ENCODE measurements around the gene CRX. TPM values are rescaled to one million over a fixed set of nuclear protein-coding genes. Genes with fewer than 3 reads are reported as not detected.
"Not testable (repeated sequence)": the region's sequence is repeated elsewhere in the genome, so short reads cannot be mapped to it uniquely, and the experiment has no call there.

Gene CRX
- polyA plus RNA-seq, 1 of the 3 experiments (the other 2 are of a cell fraction), result not detected

GRCh38 chr19:47858231-47858630 lies 36.5 kb downstream of the CRX start:
- H3K36me3 ChIP-seq (replicated peaks in 1 of 2; ENCODE audit: control insufficient read depth in 1 of 2, insufficient read depth in 2 of 2, low read length in 1 of 2); H3K4me3 ChIP-seq (ENCODE audit: low read depth in 2 of 2, low read length in 1 of 2); H3K9ac ChIP-seq; H3K4me2 ChIP-seq; H4K20me1 ChIP-seq (ENCODE audit: insufficient read depth); DNase-seq; H3K27ac ChIP-seq (ENCODE audit: low read depth in 2 of 2, low read length in 1 of 2); H2AFZ ChIP-seq (ENCODE audit: low read depth); H3K4me1 ChIP-seq (ENCODE audit: control insufficient read depth in 1 of 2, insufficient read depth in 2 of 2, low read depth in 1 of 2, low read length in 1 of 2); H3F3A ChIP-seq (replicated peaks; ENCODE audit: insufficient read depth); H3K79me2 ChIP-seq (ENCODE audit: insufficient read depth); POLR2A ChIA-PET; H3K9me3 ChIP-seq; H3K9me2 ChIP-seq: not testable (repeated sequence)
- 46% methylated on average over 9 of the region's 9 CpGs for WGBS (ENCODE audit: low lambda C conversion rate)
- peak; percentile 28; the same call in 1 of the 2 replicates for TF ChIP-seq FOSL2 (IDR thresholded peaks at IDR 0.05; ENCODE audit: borderline replicate concordance, low read depth)
- CTCF ChIA-PET, result interaction anchor here (1.2 kb wide), 1 partner anchor 10 kb away, joined by 5 read pairs; no protein-coding TSS in a partner anchor
- peaks cover 28% of the 10 kb centered on the region; the same call in 1 of the 2 replicates for H3K27me3 ChIP-seq (ENCODE audit: insufficient read depth)

GRCh38 chr19:47858646-47859285 lies 37.0 kb downstream of the CRX start, which contains the start of gene TPRX2:
TSS of gene TPRX2 (plus strand) at chr19:47859235. CDS start at chr19:47859247, 12 bp downstream.
- CTCF ChIA-PET; DNase-seq; H3K4me2 ChIP-seq; H3K4me1 ChIP-seq (ENCODE audit: control insufficient read depth in 1 of 2, insufficient read depth in 2 of 2, low read depth in 1 of 2, low read length in 1 of 2); H3K9me2 ChIP-seq; H3F3A ChIP-seq (replicated peaks; ENCODE audit: insufficient read depth); H3K79me2 ChIP-seq (ENCODE audit: insufficient read depth); H3K4me3 ChIP-seq (ENCODE audit: low read depth in 2 of 2, low read length in 1 of 2); H2AFZ ChIP-seq (ENCODE audit: low read depth); POLR2A ChIA-PET; H3K9ac ChIP-seq; H3K27ac ChIP-seq (ENCODE audit: low read depth in 2 of 2, low read length in 1 of 2); H4K20me1 ChIP-seq (ENCODE audit: insufficient read depth); H3K36me3 ChIP-seq (replicated peaks in 1 of 2; ENCODE audit: control insufficient read depth in 1 of 2, insufficient read depth in 2 of 2, low read length in 1 of 2); H3K9me3 ChIP-seq: not testable (repeated sequence)
- H3K27me3 ChIP-seq (ENCODE audit: insufficient read depth), result peaks cover 28% of the 10 kb centered on the region; the same call in 1 of the 2 replicates
- WGBS (ENCODE audit: low lambda C conversion rate), result 32% methylated on average over 6 of the region's 9 CpGs

GRCh38 chr19:47859838-47860237 lies 38.1 kb downstream of the CRX start:
- WGBS (ENCODE audit: low lambda C conversion rate), result no CpG with 5 or more reads among the region's 17 CpGs
- POLR2A ChIA-PET; H3F3A ChIP-seq (replicated peaks; ENCODE audit: insufficient read depth); H3K4me1 ChIP-seq (ENCODE audit: control insufficient read depth in 1 of 2, insufficient read depth in 2 of 2, low read depth in 1 of 2, low read length in 1 of 2); CTCF ChIA-PET; H3K36me3 ChIP-seq (replicated peaks in 1 of 2; ENCODE audit: control insufficient read depth in 1 of 2, insufficient read depth in 2 of 2, low read length in 1 of 2); H4K20me1 ChIP-seq (ENCODE audit: insufficient read depth); H3K79me2 ChIP-seq (ENCODE audit: insufficient read depth); H3K4me2 ChIP-seq; H3K4me3 ChIP-seq (ENCODE audit: low read depth in 2 of 2, low read length in 1 of 2); H3K9me3 ChIP-seq; H3K27ac ChIP-seq (ENCODE audit: low read depth in 2 of 2, low read length in 1 of 2); H3K9me2 ChIP-seq; DNase-seq; H2AFZ ChIP-seq (ENCODE audit: low read depth); H3K9ac ChIP-seq: not testable (repeated sequence)
- peaks cover 35% of the 10 kb centered on the region; the same call in 1 of the 2 replicates for H3K27me3 ChIP-seq (ENCODE audit: insufficient read depth)

- H3K27me3 ChIP-seq (ENCODE audit: insufficient read depth), result peaks cover 33% of the 10 kb centered on the region; the same call in 1 of the 2 replicates
- no peak overlapping the region for H3K4me2 ChIP-seq
- no peaks in the 10 kb centered on the region for H3K9me3 ChIP-seq
- H3K4me3 ChIP-seq (ENCODE audit: low read depth in 2 of 2, low read length in 1 of 2), result no peak overlapping the region
- H3F3A ChIP-seq (replicated peaks; ENCODE audit: insufficient read depth), result no peaks in the 10 kb centered on the region
- H3K36me3 ChIP-seq (replicated peaks in 1 of 2; ENCODE audit: control insufficient read depth in 1 of 2, insufficient read depth in 2 of 2, low read length in 1 of 2), result no peaks in the 10 kb centered on the region
- 32% methylated on average over 7 of the region's 34 CpGs for WGBS (ENCODE audit: low lambda C conversion rate)
- no peaks in the 10 kb centered on the region for H3K4me1 ChIP-seq (ENCODE audit: control insufficient read depth in 1 of 2, insufficient read depth in 2 of 2, low read depth in 1 of 2, low read length in 1 of 2)
- H3K9me2 ChIP-seq, result no peaks in the 10 kb centered on the region
- H3K9ac ChIP-seq, result no peak overlapping the region
- H2AFZ ChIP-seq (ENCODE audit: low read depth), result no peak overlapping the region
- no peak for TF ChIP-seq GATA2 (CRISPR knock-in tag; IDR thresholded peaks at IDR 0.05)
- TF ChIP-seq EZH2phosphoT487 (IDR thresholded peaks at IDR 0.05; ENCODE audit: borderline replicate concordance, low read depth), result no peak
- TF ChIP-seq RCOR1 (IDR thresholded peaks at IDR 0.05; ENCODE audit: low read length), result no peak
- no peaks in the 10 kb centered on the region for H3K79me2 ChIP-seq (ENCODE audit: insufficient read depth)
- ChIA-PET CTCF (no interaction called here), POLR2A (no interaction called here)
- H3K27ac ChIP-seq (ENCODE audit: low read depth in 2 of 2, low read length in 1 of 2), result no peak overlapping the region
- no peak for DNase-seq
- no peaks in the 10 kb centered on the region for H4K20me1 ChIP-seq (ENCODE audit: insufficient read depth)
These were observed 39.0 kb downstream of the CRX start for GRCh38 chr19:47860602-47861297.

Measured in SK-N-SH (cell line).